HepG2 (cell line): ENCODE data around the gene HSD17B8. TPM values are rescaled to one million over a fixed set of nuclear protein-coding genes. Genes with fewer than 3 reads are reported as not detected.

Source experiments
- AHR ChIP-seq: IDR thresholded peaks from 2 replicates; pipeline ENCODE4 v1.6.1; 2018; ENCODE audit warnings: missing genetic modification reagents, missing compliant biosample characterization
- GFI1 ChIP-seq: sonication (generic); formaldehyde crosslinking; IDR thresholded peaks from 2 replicates; pipeline ENCODE4 v1.5.0; 2020; ENCODE audit warnings: missing genetic modification reagents, mild to moderate bottlenecking, borderline replicate concordance
- HNRNPUL1 ChIP-seq: fragments of 200-400 bp; formaldehyde crosslinking; IDR thresholded peaks from 2 replicates; pipeline ENCODE4 v1.6.1; 2017; ENCODE audit warnings: low read depth, mild to moderate bottlenecking, low read length, moderate library complexity
- HOXA5 ChIP-seq: sonication (generic); formaldehyde crosslinking; IDR thresholded peaks from 2 replicates; pipeline ENCODE4 v1.4.0; 2020; ENCODE audit warnings: missing genetic modification reagents
- POGZ ChIP-seq: sonication (generic); formaldehyde crosslinking; IDR thresholded peaks from 2 replicates; pipeline ENCODE4 v1.4.0; 2020; ENCODE audit warnings: mild to moderate bottlenecking, missing genetic modification reagents
- RFX5 ChIP-seq: IDR thresholded peaks from 2 replicates; pipeline ENCODE4 v1.6.1; 2011; ENCODE audit warnings: low read depth, low read length, improper control_type of control experiment
- SMAD1 ChIP-seq: sonication (generic); formaldehyde crosslinking; IDR thresholded peaks from 2 replicates; pipeline ENCODE4 v1.4.0; 2020; ENCODE audit warnings: missing genetic modification reagents, low read depth, mild to moderate bottlenecking, borderline replicate concordance
- SOX13 ChIP-seq, 3 experiments: fragments of 450-650 bp in 1 of 3; sonication (generic) in 1 of 3; formaldehyde crosslinking in 1 of 3; IDR thresholded peaks in 2 of 3; conservative IDR thresholded peaks in 1 of 3; 2 replicates each; pipeline versions ENCODE4 v1.5.0 to v1.6.1; 2016 to 2020; ENCODE audit warnings: antibody characterized with exemption in 1 of 3, mild to moderate bottlenecking in 1 of 3, missing compliant biosample characterization in 1 of 3, missing genetic modification reagents in 1 of 3, moderate library complexity in 1 of 3
- TEAD2 ChIP-seq: sonication (generic); formaldehyde crosslinking; IDR thresholded peaks from 2 replicates; pipeline ENCODE4 v1.9.0; 2021; ENCODE audit warnings: missing genetic modification reagents
- ZNF337 ChIP-seq: sonication (generic); formaldehyde crosslinking; IDR thresholded peaks from 2 replicates; pipeline ENCODE4 v1.5.1; 2020; ENCODE audit warnings: missing genetic modification reagents, low read depth, mild to moderate bottlenecking, borderline replicate concordance
- ZNF572 ChIP-seq: sonication (generic); formaldehyde crosslinking; IDR thresholded peaks from 2 replicates; pipeline ENCODE4 v1.5.1; 2020; ENCODE audit warnings: mild to moderate bottlenecking, missing genetic modification reagents
- ZNF891 ChIP-seq: sonication (generic); formaldehyde crosslinking; IDR thresholded peaks from 2 replicates; pipeline ENCODE4 v1.5.0; 2020; ENCODE audit warnings: mild to moderate bottlenecking, missing genetic modification reagents
- polyA plus RNA-seq, 8 experiments: library from polyadenylated mRNA; depleted of rRNA in 3 of 8; stranded (reverse) in 7 of 8; unstranded in 1 of 8; fragments of >200 nt; fragmentation: Illumina TruSeq in 4 of 8; extraction: Trizol in 4 of 8; gene quantifications; 2 replicates each; pipeline versions ENCODE4 v1.2.1 to v1.2.3, GENCODE V29; 2011 to 2016; ENCODE audit warnings: low read depth in 4 of 8, missing spikeins in 1 of 8, mixed read lengths in 1 of 8; ENCODE audit not compliant: insufficient read depth in 1 of 8
- total RNA-seq, 5 experiments: library from RNA; depleted of rRNA; stranded (reverse); fragments of >200 nt; fragmentation: Illumina TruSeq; extraction: Trizol; gene quantifications; 2 replicates each; pipeline ENCODE4 v1.2.3, GENCODE V29; 2016; ENCODE audit warnings: low read depth in 1 of 5
- TF ChIP-seq, protein P1 (sequence below): sonication (generic); formaldehyde crosslinking; conservative IDR thresholded peaks from 2 replicates; pipeline ENCODE4 v1.8.0; 2022; ENCODE audit warnings: mild to moderate bottlenecking, moderate library complexity, missing genetic modification reagents
- TF ChIP-seq, protein P2 (sequence below): sonication (generic); formaldehyde crosslinking; IDR thresholded peaks from 2 replicates; pipeline ENCODE4 v1.5.0; 2020; ENCODE audit warnings: mild to moderate bottlenecking, missing genetic modification reagents, moderate library complexity
- TF ChIP-seq, protein P3 (sequence below): sonication (generic); formaldehyde crosslinking; IDR thresholded peaks from 2 replicates; pipeline ENCODE4 v1.4.0; 2020; ENCODE audit warnings: mild to moderate bottlenecking, missing genetic modification reagents
- TF ChIP-seq, protein P4 (sequence below): sonication (generic); formaldehyde crosslinking; IDR thresholded peaks from 2 replicates; pipeline ENCODE4 v1.4.0; 2020; ENCODE audit warnings: missing genetic modification reagents
- TF ChIP-seq, protein P5 (sequence below): sonication (generic); formaldehyde crosslinking; IDR thresholded peaks from 2 replicates; pipeline ENCODE4 v1.8.1; 2023; ENCODE audit warnings: mild to moderate bottlenecking, missing genetic modification reagents

The HSD17B8 gene
- total and polyA plus RNA-seq, 2 of the 13 experiments (the other 11 are each of a cell fraction or from before 2014, with no cell fraction given), result 12.6 to 20.1 TPM

DNA sequence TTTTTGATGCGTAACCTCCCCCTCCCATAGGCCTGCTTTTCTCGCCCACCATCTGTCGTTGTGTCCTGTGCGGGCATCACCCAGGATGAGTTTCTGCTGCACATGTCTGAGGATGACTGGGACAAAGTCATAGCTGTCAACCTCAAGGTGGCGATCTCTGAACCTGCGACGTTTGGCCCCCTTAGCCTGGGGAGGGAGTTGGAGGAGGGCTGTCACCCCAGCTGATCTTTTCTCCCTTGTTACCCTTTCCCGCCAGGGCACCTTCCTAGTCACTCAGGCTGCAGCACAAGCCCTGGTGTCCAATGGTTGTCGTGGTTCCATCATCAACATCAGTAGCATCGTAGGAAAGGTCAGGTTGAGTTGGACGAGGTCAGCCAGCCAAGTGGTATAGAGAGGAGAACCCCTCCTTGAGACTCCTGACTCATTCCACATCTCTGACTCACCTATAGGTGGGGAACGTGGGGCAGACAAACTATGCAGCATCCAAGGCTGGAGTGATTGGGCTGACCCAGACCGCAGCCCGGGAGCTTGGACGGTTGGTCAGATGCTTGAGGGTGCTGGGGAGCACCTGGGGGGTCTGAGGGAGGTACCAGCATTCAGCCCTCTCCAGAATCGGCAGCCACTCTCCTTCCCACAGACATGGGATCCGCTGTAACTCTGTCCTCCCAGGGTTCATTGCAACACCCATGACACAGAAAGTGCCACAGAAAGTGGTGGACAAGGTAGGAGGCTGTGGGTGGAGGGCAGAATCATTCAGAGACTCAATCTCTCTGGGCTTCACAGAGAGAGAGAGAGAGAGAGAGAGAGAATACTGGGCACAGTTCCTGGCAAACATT is 954 bp downstream of the HSD17B8 start (continued):
- TF ChIP-seq, protein P1, sequence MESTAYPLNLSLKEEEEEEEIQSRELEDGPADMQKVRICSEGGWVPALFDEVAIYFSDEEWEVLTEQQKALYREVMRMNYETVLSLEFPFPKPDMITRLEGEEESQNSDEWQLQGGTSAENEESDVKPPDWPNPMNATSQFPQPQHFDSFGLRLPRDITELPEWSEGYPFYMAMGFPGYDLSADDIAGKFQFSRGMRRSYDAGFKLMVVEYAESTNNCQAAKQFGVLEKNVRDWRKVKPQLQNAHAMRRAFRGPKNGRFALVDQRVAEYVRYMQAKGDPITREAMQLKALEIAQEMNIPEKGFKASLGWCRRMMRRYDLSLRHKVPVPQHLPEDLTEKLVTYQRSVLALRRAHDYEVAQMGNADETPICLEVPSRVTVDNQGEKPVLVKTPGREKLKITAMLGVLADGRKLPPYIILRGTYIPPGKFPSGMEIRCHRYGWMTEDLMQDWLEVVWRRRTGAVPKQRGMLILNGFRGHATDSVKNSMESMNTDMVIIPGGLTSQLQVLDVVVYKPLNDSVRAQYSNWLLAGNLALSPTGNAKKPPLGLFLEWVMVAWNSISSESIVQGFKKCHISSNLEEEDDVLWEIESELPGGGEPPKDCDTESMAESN, result no peak
- TF ChIP-seq POGZ (CRISPR knock-in tag) (no peak), HOXA5 (no peak), HNRNPUL1 (no peak), AHR (CRISPR knock-in tag) (no peak), ZNF891 (CRISPR knock-in tag) (peak; percentile 41; the same call in 1 of the 2 replicates), GFI1 (CRISPR knock-in tag) (no peak), ZNF337 (CRISPR knock-in tag) (no peak), SMAD1 (CRISPR knock-in tag) (no peak), RFX5 (no peak; the same call in 1 of the 2 replicates), TEAD2 (CRISPR knock-in tag) (no peak), SOX13 (IDR thresholded peaks at IDR 0.05) (no peak), SOX13 (CRISPR knock-in tag; conservative IDR thresholded peaks at IDR 0.05 in 1 of 2, IDR thresholded peaks at IDR 0.05 in 1 of 2) (no peak), ZNF572 (CRISPR knock-in tag) (0 out of 2 replicates have a peak, but pooled peaks have one; percentile 39)
- TF ChIP-seq, protein P2, sequence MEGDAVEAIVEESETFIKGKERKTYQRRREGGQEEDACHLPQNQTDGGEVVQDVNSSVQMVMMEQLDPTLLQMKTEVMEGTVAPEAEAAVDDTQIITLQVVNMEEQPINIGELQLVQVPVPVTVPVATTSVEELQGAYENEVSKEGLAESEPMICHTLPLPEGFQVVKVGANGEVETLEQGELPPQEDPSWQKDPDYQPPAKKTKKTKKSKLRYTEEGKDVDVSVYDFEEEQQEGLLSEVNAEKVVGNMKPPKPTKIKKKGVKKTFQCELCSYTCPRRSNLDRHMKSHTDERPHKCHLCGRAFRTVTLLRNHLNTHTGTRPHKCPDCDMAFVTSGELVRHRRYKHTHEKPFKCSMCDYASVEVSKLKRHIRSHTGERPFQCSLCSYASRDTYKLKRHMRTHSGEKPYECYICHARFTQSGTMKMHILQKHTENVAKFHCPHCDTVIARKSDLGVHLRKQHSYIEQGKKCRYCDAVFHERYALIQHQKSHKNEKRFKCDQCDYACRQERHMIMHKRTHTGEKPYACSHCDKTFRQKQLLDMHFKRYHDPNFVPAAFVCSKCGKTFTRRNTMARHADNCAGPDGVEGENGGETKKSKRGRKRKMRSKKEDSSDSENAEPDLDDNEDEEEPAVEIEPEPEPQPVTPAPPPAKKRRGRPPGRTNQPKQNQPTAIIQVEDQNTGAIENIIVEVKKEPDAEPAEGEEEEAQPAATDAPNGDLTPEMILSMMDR (CRISPR knock-in tag), result peak; percentile 57
- TF ChIP-seq, protein P3, sequence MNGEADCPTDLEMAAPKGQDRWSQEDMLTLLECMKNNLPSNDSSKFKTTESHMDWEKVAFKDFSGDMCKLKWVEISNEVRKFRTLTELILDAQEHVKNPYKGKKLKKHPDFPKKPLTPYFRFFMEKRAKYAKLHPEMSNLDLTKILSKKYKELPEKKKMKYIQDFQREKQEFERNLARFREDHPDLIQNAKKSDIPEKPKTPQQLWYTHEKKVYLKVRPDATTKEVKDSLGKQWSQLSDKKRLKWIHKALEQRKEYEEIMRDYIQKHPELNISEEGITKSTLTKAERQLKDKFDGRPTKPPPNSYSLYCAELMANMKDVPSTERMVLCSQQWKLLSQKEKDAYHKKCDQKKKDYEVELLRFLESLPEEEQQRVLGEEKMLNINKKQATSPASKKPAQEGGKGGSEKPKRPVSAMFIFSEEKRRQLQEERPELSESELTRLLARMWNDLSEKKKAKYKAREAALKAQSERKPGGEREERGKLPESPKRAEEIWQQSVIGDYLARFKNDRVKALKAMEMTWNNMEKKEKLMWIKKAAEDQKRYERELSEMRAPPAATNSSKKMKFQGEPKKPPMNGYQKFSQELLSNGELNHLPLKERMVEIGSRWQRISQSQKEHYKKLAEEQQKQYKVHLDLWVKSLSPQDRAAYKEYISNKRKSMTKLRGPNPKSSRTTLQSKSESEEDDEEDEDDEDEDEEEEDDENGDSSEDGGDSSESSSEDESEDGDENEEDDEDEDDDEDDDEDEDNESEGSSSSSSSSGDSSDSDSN, result no peak
- TF ChIP-seq, protein P4, sequence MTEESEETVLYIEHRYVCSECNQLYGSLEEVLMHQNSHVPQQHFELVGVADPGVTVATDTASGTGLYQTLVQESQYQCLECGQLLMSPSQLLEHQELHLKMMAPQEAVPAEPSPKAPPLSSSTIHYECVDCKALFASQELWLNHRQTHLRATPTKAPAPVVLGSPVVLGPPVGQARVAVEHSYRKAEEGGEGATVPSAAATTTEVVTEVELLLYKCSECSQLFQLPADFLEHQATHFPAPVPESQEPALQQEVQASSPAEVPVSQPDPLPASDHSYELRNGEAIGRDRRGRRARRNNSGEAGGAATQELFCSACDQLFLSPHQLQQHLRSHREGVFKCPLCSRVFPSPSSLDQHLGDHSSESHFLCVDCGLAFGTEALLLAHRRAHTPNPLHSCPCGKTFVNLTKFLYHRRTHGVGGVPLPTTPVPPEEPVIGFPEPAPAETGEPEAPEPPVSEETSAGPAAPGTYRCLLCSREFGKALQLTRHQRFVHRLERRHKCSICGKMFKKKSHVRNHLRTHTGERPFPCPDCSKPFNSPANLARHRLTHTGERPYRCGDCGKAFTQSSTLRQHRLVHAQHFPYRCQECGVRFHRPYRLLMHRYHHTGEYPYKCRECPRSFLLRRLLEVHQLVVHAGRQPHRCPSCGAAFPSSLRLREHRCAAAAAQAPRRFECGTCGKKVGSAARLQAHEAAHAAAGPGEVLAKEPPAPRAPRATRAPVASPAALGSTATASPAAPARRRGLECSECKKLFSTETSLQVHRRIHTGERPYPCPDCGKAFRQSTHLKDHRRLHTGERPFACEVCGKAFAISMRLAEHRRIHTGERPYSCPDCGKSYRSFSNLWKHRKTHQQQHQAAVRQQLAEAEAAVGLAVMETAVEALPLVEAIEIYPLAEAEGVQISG (CRISPR knock-in tag), result no peak
- TF ChIP-seq, protein P5, sequence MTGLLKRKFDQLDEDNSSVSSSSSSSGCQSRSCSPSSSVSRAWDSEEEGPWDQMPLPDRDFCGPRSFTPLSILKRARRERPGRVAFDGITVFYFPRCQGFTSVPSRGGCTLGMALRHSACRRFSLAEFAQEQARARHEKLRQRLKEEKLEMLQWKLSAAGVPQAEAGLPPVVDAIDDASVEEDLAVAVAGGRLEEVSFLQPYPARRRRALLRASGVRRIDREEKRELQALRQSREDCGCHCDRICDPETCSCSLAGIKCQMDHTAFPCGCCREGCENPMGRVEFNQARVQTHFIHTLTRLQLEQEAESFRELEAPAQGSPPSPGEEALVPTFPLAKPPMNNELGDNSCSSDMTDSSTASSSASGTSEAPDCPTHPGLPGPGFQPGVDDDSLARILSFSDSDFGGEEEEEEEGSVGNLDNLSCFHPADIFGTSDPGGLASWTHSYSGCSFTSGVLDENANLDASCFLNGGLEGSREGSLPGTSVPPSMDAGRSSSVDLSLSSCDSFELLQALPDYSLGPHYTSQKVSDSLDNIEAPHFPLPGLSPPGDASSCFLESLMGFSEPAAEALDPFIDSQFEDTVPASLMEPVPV, result no peak
